Measurements from ENCODE around the gene BNC2.

BNC2 gene

GRCh38 chr9:16846367-16846766, 24.1 kb downstream of the BNC2 start:
- H3K36me3 ChIP-seq (replicated peaks in 1 of 2; ENCODE audit: control insufficient read depth in 2 of 2, insufficient read depth in 2 of 2, low read length in 2 of 2) = no peaks in the 10 kb centered on the region
- no peak overlapping the region for H4K91ac ChIP-seq (ENCODE audit: low read depth, low read length, poor library complexity)
- no peak overlapping the region for H2BK5ac ChIP-seq (ENCODE audit: low read length)
- no peaks in the 10 kb centered on the region for H3K27me3 ChIP-seq (ENCODE audit: control insufficient read depth in 3 of 3, insufficient read depth in 3 of 3, low read depth in 1 of 3, low read length in 3 of 3)
- H3K23ac ChIP-seq (ENCODE audit: low read depth, low read length, poor library complexity) = no peak overlapping the region
- H3K14ac ChIP-seq (ENCODE audit: low read length) = no peak overlapping the region
- no peak overlapping the region for H3K4me3 ChIP-seq (ENCODE audit: low read length in 2 of 2)
- H3K4me2 ChIP-seq (ENCODE audit: insufficient read depth, low read length, poor library complexity, severe bottlenecking) = no peak overlapping the region
- no peak overlapping the region for H3K9ac ChIP-seq (ENCODE audit: low read depth, low read length, poor library complexity)
- H2BK15ac ChIP-seq (ENCODE audit: low read length) = no peak overlapping the region
- H3K4ac ChIP-seq (ENCODE audit: low read length) = no peak overlapping the region
- no peak overlapping the region for H2BK12ac ChIP-seq (ENCODE audit: low read length)
- H4K8ac ChIP-seq (ENCODE audit: low read depth, low read length) = no peak overlapping the region
- peaks cover 1% of the 10 kb centered on the region for H3K79me1 ChIP-seq (ENCODE audit: low read depth, low read length)
- WGBS, 2 donors (ENCODE audit: extremely low coverage in 2 of 2, insufficient read length in 2 of 2, insufficient replicate concordance in 1 of 2) = no CpG with 5 or more reads among the region's 6 CpGs
- no peak overlapping the region for H3K18ac ChIP-seq (ENCODE audit: low read length)
- no peak overlapping the region for H2AK5ac ChIP-seq (ENCODE audit: low read depth, low read length)
- H2BK120ac ChIP-seq (ENCODE audit: low read depth, low read length) = no peak overlapping the region
- no peak overlapping the region for H2AFZ ChIP-seq (ENCODE audit: low read length)
- H3K27ac ChIP-seq (replicated peaks; ENCODE audit: low read length) = no peak overlapping the region
- no peak for DNase-seq (ENCODE audit: low spot score)
- no peaks in the 10 kb centered on the region for H3K9me3 ChIP-seq (replicated peaks in 1 of 2; ENCODE audit: control insufficient read depth in 2 of 2, insufficient read depth in 1 of 2, low read depth in 1 of 2, low read length in 2 of 2)
- H3K4me1 ChIP-seq (ENCODE audit: control insufficient read depth in 2 of 2, insufficient read depth in 1 of 2, low read depth in 1 of 2, low read length in 2 of 2) = peaks cover 0 to 3% of the 10 kb centered on the region in 2 donors

- Histone ChIP-seq H3K79me1 (ENCODE audit: low read depth, low read length) (no peaks in the 10 kb centered on the region), H3K14ac (ENCODE audit: low read length) (no peak overlapping the region), H3K4me1 (ENCODE audit: control insufficient read depth in 2 of 2, insufficient read depth in 1 of 2, low read depth in 1 of 2, low read length in 2 of 2) (no peaks in the 10 kb centered on the region), H2BK120ac (ENCODE audit: low read depth, low read length) (no peak overlapping the region), H3K23ac (ENCODE audit: low read depth, low read length, poor library complexity) (no peak overlapping the region), H2AK5ac (ENCODE audit: low read depth, low read length) (no peak overlapping the region), H3K27me3 (ENCODE audit: control insufficient read depth in 3 of 3, insufficient read depth in 3 of 3, low read depth in 1 of 3, low read length in 3 of 3) (peaks cover 0 to 33% (median 0%) of the 10 kb centered on the region in 3 experiments), H2AFZ (ENCODE audit: low read length) (no peak overlapping the region), H3K4ac (ENCODE audit: low read length) (no peak overlapping the region), H3K4me3 (ENCODE audit: low read length in 2 of 2) (no peak overlapping the region), H2BK5ac (ENCODE audit: low read length) (no peak overlapping the region), H3K18ac (ENCODE audit: low read length) (no peak overlapping the region), H4K91ac (ENCODE audit: low read depth, low read length, poor library complexity) (no peak overlapping the region), H2BK12ac (ENCODE audit: low read length) (no peak overlapping the region), H3K4me2 (ENCODE audit: insufficient read depth, low read length, poor library complexity, severe bottlenecking) (no peak overlapping the region), H3K36me3 (replicated peaks in 1 of 2; ENCODE audit: control insufficient read depth in 2 of 2, insufficient read depth in 2 of 2, low read length in 2 of 2) (no peaks in the 10 kb centered on the region), H3K27ac (replicated peaks; ENCODE audit: low read length) (no peak overlapping the region), H3K9ac (ENCODE audit: low read depth, low read length, poor library complexity) (no peak overlapping the region), H4K8ac (ENCODE audit: low read depth, low read length) (no peak overlapping the region), H2BK15ac (ENCODE audit: low read length) (no peak overlapping the region), H3K9me3 (replicated peaks in 1 of 2; ENCODE audit: control insufficient read depth in 2 of 2, insufficient read depth in 1 of 2, low read depth in 1 of 2, low read length in 2 of 2) (no peaks in the 10 kb centered on the region)
- no CpG with 5 or more reads among the region's 5 CpGs for WGBS, 2 donors (ENCODE audit: extremely low coverage in 2 of 2, insufficient read length in 2 of 2, insufficient replicate concordance in 1 of 2)
- no peak for DNase-seq (ENCODE audit: low spot score)
These were observed 35.7 kb downstream of the BNC2 start for GRCh38 chr9:16834817-16835216.

GRCh38 chr9:16833296-16833835, 37.1 kb downstream of the BNC2 start:
- H2BK12ac ChIP-seq (ENCODE audit: low read length) = no peak overlapping the region
- H2AFZ ChIP-seq (ENCODE audit: low read length) = no peak overlapping the region
- H3K27ac ChIP-seq (replicated peaks; ENCODE audit: low read length) = no peak overlapping the region
- no CpG with 5 or more reads among the region's 3 CpGs for WGBS, 2 donors (ENCODE audit: extremely low coverage in 2 of 2, insufficient read length in 2 of 2, insufficient replicate concordance in 1 of 2)
- no peak overlapping the region for H2AK5ac ChIP-seq (ENCODE audit: low read depth, low read length)
- no peak overlapping the region for H3K4me3 ChIP-seq (ENCODE audit: low read length in 2 of 2)
- no peak for DNase-seq (ENCODE audit: low spot score)
- H3K4ac ChIP-seq (ENCODE audit: low read length) = no peak overlapping the region
- H4K8ac ChIP-seq (ENCODE audit: low read depth, low read length) = no peak overlapping the region
- no peak overlapping the region for H3K23ac ChIP-seq (ENCODE audit: low read depth, low read length, poor library complexity)
- H3K27me3 ChIP-seq (ENCODE audit: control insufficient read depth in 3 of 3, insufficient read depth in 3 of 3, low read depth in 1 of 3, low read length in 3 of 3) = peaks cover 0 to 35% (median 0%) of the 10 kb centered on the region in 3 experiments
- H3K79me1 ChIP-seq (ENCODE audit: low read depth, low read length) = no peaks in the 10 kb centered on the region
- no peak overlapping the region for H2BK15ac ChIP-seq (ENCODE audit: low read length)
- H3K4me1 ChIP-seq (ENCODE audit: control insufficient read depth in 2 of 2, insufficient read depth in 1 of 2, low read depth in 1 of 2, low read length in 2 of 2) = peaks cover 2 to 3% of the 10 kb centered on the region in 2 donors
- H3K36me3 ChIP-seq (replicated peaks in 1 of 2; ENCODE audit: control insufficient read depth in 2 of 2, insufficient read depth in 2 of 2, low read length in 2 of 2) = no peaks in the 10 kb centered on the region
- H2BK120ac ChIP-seq (ENCODE audit: low read depth, low read length) = no peak overlapping the region
- no peak overlapping the region for H3K14ac ChIP-seq (ENCODE audit: low read length)
- H3K4me2 ChIP-seq (ENCODE audit: insufficient read depth, low read length, poor library complexity, severe bottlenecking) = no peak overlapping the region
- no peaks in the 10 kb centered on the region for H3K9me3 ChIP-seq (replicated peaks in 1 of 2; ENCODE audit: control insufficient read depth in 2 of 2, insufficient read depth in 1 of 2, low read depth in 1 of 2, low read length in 2 of 2)
- H2BK5ac ChIP-seq (ENCODE audit: low read length) = no peak overlapping the region
- no peak overlapping the region for H4K91ac ChIP-seq (ENCODE audit: low read depth, low read length, poor library complexity)
- no peak overlapping the region for H3K9ac ChIP-seq (ENCODE audit: low read depth, low read length, poor library complexity)
- H3K18ac ChIP-seq (ENCODE audit: low read length) = no peak overlapping the region

GRCh38 chr9:16832101-16832500, 38.4 kb downstream of the BNC2 start:
- H2AK5ac ChIP-seq (ENCODE audit: low read depth, low read length) = no peak overlapping the region
- no peak overlapping the region for H2BK5ac ChIP-seq (ENCODE audit: low read length)
- H3K27ac ChIP-seq (replicated peaks; ENCODE audit: low read length) = no peak overlapping the region
- H3K4ac ChIP-seq (ENCODE audit: low read length) = no peak overlapping the region
- peaks cover 3 to 6% of the 10 kb centered on the region in 2 donors for H3K4me1 ChIP-seq (ENCODE audit: control insufficient read depth in 2 of 2, insufficient read depth in 1 of 2, low read depth in 1 of 2, low read length in 2 of 2)
- no peak overlapping the region for H3K9ac ChIP-seq (ENCODE audit: low read depth, low read length, poor library complexity)
- H4K91ac ChIP-seq (ENCODE audit: low read depth, low read length, poor library complexity) = no peak overlapping the region
- H3K4me3 ChIP-seq (ENCODE audit: low read length in 2 of 2) = no peak overlapping the region
- H3K27me3 ChIP-seq (ENCODE audit: control insufficient read depth in 3 of 3, insufficient read depth in 3 of 3, low read depth in 1 of 3, low read length in 3 of 3) = peaks cover 0 to 43% (median 0%) of the 10 kb centered on the region in 3 experiments
- H3K23ac ChIP-seq (ENCODE audit: low read depth, low read length, poor library complexity) = no peak overlapping the region
- no peak overlapping the region for H3K18ac ChIP-seq (ENCODE audit: low read length)
- no peak for DNase-seq (ENCODE audit: low spot score)
- H2AFZ ChIP-seq (ENCODE audit: low read length) = no peak overlapping the region
- no CpG with 5 or more reads among the region's 3 CpGs for WGBS, 2 donors (ENCODE audit: extremely low coverage in 2 of 2, insufficient read length in 2 of 2, insufficient replicate concordance in 1 of 2)
- no peak overlapping the region for H2BK12ac ChIP-seq (ENCODE audit: low read length)
- H3K9me3 ChIP-seq (replicated peaks in 1 of 2; ENCODE audit: control insufficient read depth in 2 of 2, insufficient read depth in 1 of 2, low read depth in 1 of 2, low read length in 2 of 2) = no peaks in the 10 kb centered on the region
- no peaks in the 10 kb centered on the region for H3K79me1 ChIP-seq (ENCODE audit: low read depth, low read length)
- H3K4me2 ChIP-seq (ENCODE audit: insufficient read depth, low read length, poor library complexity, severe bottlenecking) = no peak overlapping the region
- no peak overlapping the region for H4K8ac ChIP-seq (ENCODE audit: low read depth, low read length)
- H2BK120ac ChIP-seq (ENCODE audit: low read depth, low read length) = no peak overlapping the region
- H3K36me3 ChIP-seq (replicated peaks in 1 of 2; ENCODE audit: control insufficient read depth in 2 of 2, insufficient read depth in 2 of 2, low read length in 2 of 2) = no peaks in the 10 kb centered on the region
- H3K14ac ChIP-seq (ENCODE audit: low read length) = no peak overlapping the region
- H2BK15ac ChIP-seq (ENCODE audit: low read length) = no peak overlapping the region
